Measurements from ENCODE around the gene CDK5.
A peak's percentile ranks its signal among the peaks of the same experiment; 100 is the strongest.

Gene CDK5

GRCh38 chr7:151081170-151082101 lies 23.7 kb upstream of the CDK5 start:
- DNase-seq (ENCODE audit: low read depth), result no peak
- no peak for TF ChIP-seq CTCF (IDR thresholded peaks at IDR 0.05; ENCODE audit: control insufficient read depth, extremely low read depth, insufficient read depth)
- peak overlapping the region; percentile 83 for H3K4me3 ChIP-seq (ENCODE audit: low read depth, low read length)

DNA sequence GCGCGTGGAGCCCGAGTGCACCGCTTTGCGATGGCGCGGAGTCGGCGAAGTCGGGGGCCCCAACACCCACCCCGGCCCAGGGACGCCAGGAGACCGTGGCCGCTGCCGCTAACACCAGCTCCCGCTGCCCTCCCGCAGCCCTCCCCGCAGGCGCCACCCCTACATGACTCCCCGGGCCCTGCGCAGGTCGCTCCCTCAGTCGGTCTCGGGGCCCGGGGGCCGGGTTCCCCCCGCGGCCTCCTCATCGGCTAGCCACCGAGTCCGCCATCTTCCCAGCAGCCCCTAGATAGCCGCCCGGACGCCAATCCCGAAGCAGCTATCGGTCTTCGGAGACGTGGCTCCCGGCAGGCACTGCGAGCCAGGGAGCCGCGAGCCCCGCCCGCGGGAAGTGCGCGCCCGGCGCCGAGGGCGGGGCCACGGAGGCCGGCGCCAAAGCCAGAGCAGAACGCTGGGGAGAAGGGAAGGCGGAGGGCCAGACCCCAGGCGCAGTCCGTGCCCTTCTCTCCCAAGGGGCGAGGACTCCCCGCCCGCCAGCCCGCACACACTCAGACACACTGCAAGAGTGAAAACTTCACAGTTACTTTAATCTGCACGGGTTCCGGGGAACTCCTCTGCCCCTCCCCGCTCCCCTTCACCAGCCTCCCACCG lies 22.9 kb upstream of the CDK5 start, which contains the start of gene FASTK:
FASTK (minus strand) TSS at position 288 of the 648 bp plus-strand sequence; CDS start at position 245, 43 bp downstream.
- DNase-seq (ENCODE audit: low read depth), result peak; percentile 51
- H3K4me3 ChIP-seq (ENCODE audit: low read depth, low read length), result peak within 1 kb of the TSS; percentile 83
- no peak for TF ChIP-seq CTCF (IDR thresholded peaks at IDR 0.05; ENCODE audit: control insufficient read depth, extremely low read depth, insufficient read depth)

DNA sequence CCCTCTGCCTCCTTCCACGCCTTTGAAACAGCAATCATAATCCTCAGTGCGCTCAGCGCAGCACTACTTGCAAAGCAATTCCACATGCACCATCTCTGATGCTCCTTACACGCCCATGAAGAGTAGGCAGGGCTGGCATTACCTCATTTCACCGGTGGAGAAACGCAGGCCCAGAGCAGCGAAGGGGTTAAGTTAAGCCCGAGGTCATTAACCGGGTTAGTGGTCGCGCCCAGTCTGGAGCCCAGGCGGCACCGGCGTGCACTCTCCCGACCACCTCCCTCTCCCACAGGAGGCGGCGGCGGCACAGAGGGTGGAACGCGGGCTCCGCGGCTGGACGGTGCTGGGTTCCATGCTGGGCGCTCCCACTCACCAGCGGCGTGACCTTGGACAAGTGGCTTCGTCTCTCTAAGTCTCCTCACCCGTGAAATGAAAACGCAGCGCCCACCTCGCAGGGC lies 22.4 kb upstream of the CDK5 start:
- no peak for TF ChIP-seq CTCF (IDR thresholded peaks at IDR 0.05; ENCODE audit: control insufficient read depth, extremely low read depth, insufficient read depth)
- H3K4me3 ChIP-seq (ENCODE audit: low read depth, low read length), result peak overlapping the region; percentile 83
- no peak for DNase-seq (ENCODE audit: low read depth)

DNA sequence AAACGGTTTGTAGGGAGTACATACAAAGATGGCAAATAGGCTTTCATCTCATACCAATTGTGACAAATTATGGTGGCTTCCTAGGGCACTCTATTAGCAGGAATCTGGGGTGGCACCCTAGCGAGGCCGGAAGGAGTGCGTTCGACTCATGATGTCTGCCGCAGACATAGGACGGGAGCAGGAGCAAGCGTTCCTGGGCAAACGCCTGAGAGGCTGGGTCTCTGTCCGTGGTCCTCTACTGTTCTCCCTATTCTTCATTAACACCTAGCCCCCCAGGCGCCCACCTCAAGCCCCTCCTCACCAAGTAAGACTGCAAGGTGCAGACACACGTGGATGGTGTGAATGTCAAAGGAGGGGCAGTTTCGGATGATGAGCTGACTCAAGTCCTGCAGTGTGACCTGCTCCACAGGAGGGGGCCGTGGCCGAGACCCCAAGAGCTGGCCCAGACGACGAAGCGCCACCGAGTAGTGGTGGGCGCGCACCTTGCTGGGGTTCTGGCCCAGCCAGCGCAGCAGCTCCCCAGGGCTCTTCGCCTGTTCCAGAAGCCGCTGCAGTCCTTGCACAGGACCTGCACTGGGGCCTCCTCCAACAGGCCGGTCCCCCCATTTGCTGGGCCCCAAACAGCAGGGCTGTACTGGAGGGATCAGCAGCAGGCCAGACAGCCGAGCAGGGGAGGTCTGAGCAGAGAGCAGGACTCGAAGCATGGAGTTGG lies 21.7 kb upstream of the CDK5 start:
- peak overlapping the region; percentile 83 for H3K4me3 ChIP-seq (ENCODE audit: low read depth, low read length)
- no peak for DNase-seq (ENCODE audit: low read depth)
- no peak for TF ChIP-seq CTCF (IDR thresholded peaks at IDR 0.05; ENCODE audit: control insufficient read depth, extremely low read depth, insufficient read depth)

- no peak overlapping the region for H3K4me3 ChIP-seq (ENCODE audit: low read depth, low read length)
- TF ChIP-seq CTCF (IDR thresholded peaks at IDR 0.05; ENCODE audit: control insufficient read depth, extremely low read depth, insufficient read depth), result no peak
- no peak for DNase-seq (ENCODE audit: low read depth)
Observed at GRCh38 chr7:151078233-151079040, 20.7 kb upstream of the CDK5 start.

GRCh38 chr7:151077705-151078232 lies 20.1 kb upstream of the CDK5 start:
- TF ChIP-seq CTCF (IDR thresholded peaks at IDR 0.05; ENCODE audit: control insufficient read depth, extremely low read depth, insufficient read depth), result no peak
- DNase-seq (ENCODE audit: low read depth), result no peak
- H3K4me3 ChIP-seq (ENCODE audit: low read depth, low read length), result no peak overlapping the region

Data from LNCaP clone FGC (cell line).